K562 (cell line): Measurements from ENCODE around the gene IGF2BP1. TPM values are rescaled to one million over a fixed set of nuclear protein-coding genes. Genes with fewer than 3 reads are reported as not detected.

Experiments
- ASH1L ChIP-seq: fragments of 450-650 bp; IDR thresholded peaks from 2 replicates; pipeline ENCODE4 v1.6.1; 2018; ENCODE audit warnings: borderline replicate concordance, mild to moderate bottlenecking, low read depth; ENCODE audit not compliant: partially characterized antibody
- BMI1 ChIP-seq: fragments of 150-350 bp; IDR thresholded peaks from 2 replicates; pipeline ENCODE4 v1.6.1; 2014; ENCODE audit warnings: low read length
- BRD9 ChIP-seq: fragments of 450-650 bp; IDR thresholded peaks from 2 replicates; pipeline ENCODE4 v1.6.1; 2018; ENCODE audit warnings: low read depth; ENCODE audit not compliant: partially characterized antibody
- CBFA2T2 ChIP-seq: fragments of 450-650 bp; conservative IDR thresholded peaks from 2 replicates; pipeline ENCODE4 v1.6.1; 2017; ENCODE audit warnings: mild to moderate bottlenecking
- CBX2 ChIP-seq: fragments of 200-600 bp; sonication (generic); IDR thresholded peaks from one replicate; pipeline ENCODE4 v1.6.1; 2012; ENCODE audit warnings: mild to moderate bottlenecking, low read length, inconsistent platforms; ENCODE audit not compliant: insufficient read depth, poor library complexity, severe bottlenecking
- CBX5 ChIP-seq: IDR thresholded peaks from 2 replicates; pipeline ENCODE4 v1.6.1; 2014; ENCODE audit warnings: low read depth, borderline replicate concordance
- CHD2 ChIP-seq: IDR thresholded peaks from 2 replicates; pipeline ENCODE4 v1.6.1; 2011; ENCODE audit warnings: low read depth, low read length
- CREBBP ChIP-seq: IDR thresholded peaks from one replicate; pipeline ENCODE4 v1.6.1; 2012; ENCODE audit warnings: low read depth, mild to moderate bottlenecking, control low read depth, inconsistent platforms, low read length
- DDX20 ChIP-seq: fragments of 450-650 bp; IDR thresholded peaks from 2 replicates; pipeline ENCODE4 v1.6.1; 2016; ENCODE audit warnings: missing genetic modification characterization, low read depth, mild to moderate bottlenecking, missing compliant biosample characterization, moderate library complexity
- FUS ChIP-seq: fragments of 200-400 bp; formaldehyde crosslinking; optimal IDR thresholded peaks from 2 replicates; pipeline ENCODE3; 2017; ENCODE audit warnings: low read depth, low read length
- MCM2 ChIP-seq: fragments of 450-650 bp; IDR thresholded peaks from 2 replicates; pipeline ENCODE4 v1.6.1; 2017; ENCODE audit warnings: low read depth, mild to moderate bottlenecking
- MXD1 ChIP-seq: fragments of 250-450 bp; sonication (Bioruptor Pico); IDR thresholded peaks from 2 replicates; pipeline ENCODE4 v1.8.0; 2021; ENCODE audit warnings: borderline replicate concordance, mild to moderate bottlenecking, moderate library complexity; ENCODE audit not compliant: poor library complexity, severe bottlenecking
- NFIC ChIP-seq: fragments of 450-650 bp; IDR thresholded peaks from 2 replicates; pipeline ENCODE4 v1.6.1; 2017; ENCODE audit warnings: mild to moderate bottlenecking, inconsistent platforms
- NR2F6 ChIP-seq: fragments of 450-650 bp; formaldehyde crosslinking; IDR thresholded peaks from 2 replicates; pipeline ENCODE4 v1.4.0; 2020; ENCODE audit warnings: mild to moderate bottlenecking
- POLR3G ChIP-seq: IDR thresholded peaks from 2 replicates; pipeline ENCODE4 v1.6.1; 2011; ENCODE audit not compliant: insufficient read length, insufficient replicate concordance; ENCODE audit errors: extremely low read depth
- RBM17 ChIP-seq: fragments of 200-400 bp; formaldehyde crosslinking; IDR thresholded peaks from 2 replicates; pipeline ENCODE4 v1.6.1; 2017; ENCODE audit warnings: low read depth, mild to moderate bottlenecking, low read length, borderline replicate concordance
- RFX1 ChIP-seq: fragments of 450-650 bp; IDR thresholded peaks from 2 replicates; pipeline ENCODE4 v1.6.1; 2016; ENCODE audit warnings: mild to moderate bottlenecking, moderate library complexity
- RFX5 ChIP-seq: IDR thresholded peaks from 2 replicates; pipeline ENCODE4 v1.6.1; 2011; ENCODE audit warnings: low read depth, mild to moderate bottlenecking, improper control_type of control experiment, low read length
- SLC30A9 ChIP-seq: fragments of 250-450 bp; sonication (Bioruptor Pico); IDR thresholded peaks from 2 replicates; pipeline ENCODE4 v1.8.0; 2022; ENCODE audit warnings: mild to moderate bottlenecking, moderate library complexity
- SMAD4 ChIP-seq: fragments of 250-450 bp; sonication (Bioruptor Pico); conservative IDR thresholded peaks from 2 replicates; pipeline ENCODE4 v1.8.0; 2021; ENCODE audit warnings: inconsistent platforms, mild to moderate bottlenecking, moderate library complexity
- SMARCB1 ChIP-seq: IDR thresholded peaks from 2 replicates; pipeline ENCODE4 v1.6.1; 2011; ENCODE audit warnings: improper control_type of control experiment, low read depth; ENCODE audit not compliant: insufficient read length
- SMC3 ChIP-seq: conservative IDR thresholded peaks from 2 replicates; pipeline ENCODE4 v1.6.1; 2011; ENCODE audit warnings: low read depth, low read length, improper control_type of control experiment; ENCODE audit not compliant: insufficient read depth
- TEAD4 ChIP-seq, 2 experiments: sonication (generic) in 1 of 2; formaldehyde crosslinking in 1 of 2; IDR thresholded peaks; 2 replicates each; pipeline versions ENCODE4 v1.6.1 to v1.8.0; 2012 to 2022; ENCODE audit warnings: borderline replicate concordance in 1 of 2, inconsistent platforms in 1 of 2, low read length in 1 of 2, mild to moderate bottlenecking in 1 of 2, missing genetic modification reagents in 1 of 2
- THAP7 ChIP-seq: fragments of 250-450 bp; sonication (Bioruptor Pico); IDR thresholded peaks from 2 replicates; pipeline ENCODE4 v1.5.0; 2021
- ZNF134 ChIP-seq: fragments of 250-450 bp; sonication (Bioruptor Pico); conservative IDR thresholded peaks from 2 replicates; pipeline ENCODE4 v1.4.0; 2020
- ZNF143 ChIP-seq: sonication (generic); formaldehyde crosslinking; IDR thresholded peaks from 2 replicates; pipeline ENCODE4 v1.9.0; 2022; ENCODE audit warnings: mild to moderate bottlenecking, missing genetic modification reagents
- ZNF398 ChIP-seq: fragments of 250-450 bp; sonication (Bioruptor Pico); IDR thresholded peaks from 2 replicates; pipeline ENCODE4 v1.8.0; 2021; ENCODE audit warnings: moderate library complexity, mild to moderate bottlenecking, inconsistent platforms
- ZNF717 ChIP-seq: fragments of 250-450 bp; sonication (Bioruptor Pico); IDR thresholded peaks from 2 replicates; pipeline ENCODE4 v1.5.0; 2021
- polyA plus RNA-seq, 8 experiments: library from polyadenylated mRNA; depleted of rRNA in 4 of 8; stranded (reverse) in 5 of 8; unstranded in 3 of 8; fragments of >200 nt; fragmentation: Nextera tagmentation in 2 of 8; fragmentation: Illumina TruSeq in 1 of 8; extraction: Ambion mirVana in 2 of 8; extraction: Trizol in 1 of 8; gene quantifications; 2 replicates each; pipeline versions ENCODE4 v1.2.1 to v1.2.3, GENCODE V29; 2011 to 2014; ENCODE audit warnings: inconsistent platforms in 1 of 8, missing spikeins in 1 of 8
- total RNA-seq, 7 experiments: library from RNA; depleted of rRNA in 6 of 7; stranded (reverse); fragments of >200 nt in 6 of 7; fragmentation: Illumina TruSeq in 2 of 7; extraction: Trizol in 2 of 7; gene quantifications; 2 replicates each; pipeline versions ENCODE4 v1.2.1 to v1.2.3, GENCODE V29; 2011 to 2021; ENCODE audit warnings: low replicate concordance in 1 of 7

Gene IGF2BP1
- total and polyA plus RNA-seq, 9 of the 15 experiments (the other 6 are each of a cell fraction or from before 2014, with no cell fraction given) = 13.0 to 318 (median 53.6) TPM

GRCh38 chr17:49076573-49077384 lies 79.6 kb downstream of the IGF2BP1 start (continued):
- TF ChIP-seq RBM17 (no peak), CBFA2T2 (no peak; the same call in 1 of the 2 replicates), ZNF143 (no peak), SMARCB1 (no peak), RFX5 (no peak), MXD1 (no peak), ZNF398 (CRISPR knock-in tag) (no peak), BMI1 (no peak), POLR3G (no peak), NR2F6 (CRISPR knock-in tag) (no peak), NFIC (no peak), ZNF717 (CRISPR knock-in tag) (no peak), CHD2 (no peak), CBX5 (no peak), CBX2 (no peak), ASH1L (no peak), TEAD4 (IDR thresholded peaks at IDR 0.05; ENCODE audit: low read length) (peak; percentile 46; the same call in 1 of the 2 replicates), TEAD4 (CRISPR knock-in tag; IDR thresholded peaks at IDR 0.05; ENCODE audit: borderline replicate concordance) (no peak), BRD9 (no peak), FUS (no peak), SMAD4 (CRISPR knock-in tag) (peak; percentile 70; the same call in 1 of the 2 replicates), ZNF134 (peak; percentile 79; the same call in 1 of the 2 replicates), THAP7 (no peak), RFX1 (peak; percentile 86), SLC30A9 (CRISPR knock-in tag) (no peak), MCM2 (no peak), SMC3 (no peak), DDX20 (peak; percentile 86), CREBBP (no peak)
